SK-N-MC (cell line): ENCODE measurements around the gene TMEM132D.

Source experiments
- DNase-seq: peaks from one replicate; pipeline ENCODE4 v3.0.0-alpha.2; 2011; ENCODE audit warnings: low read depth, low spot score
- H3K27ac ChIP-seq: fragments of 200-600 bp; sonication (generic); 2 replicates; pipeline ENCODE4 v1.5.1; 2016; ENCODE audit warnings: mixed run types
- H3K36me3 ChIP-seq: fragments of 200-600 bp; sonication (generic); 2 replicates; pipeline ENCODE4 v1.6.1; 2017; ENCODE audit warnings: antibody characterized with exemption, low read length, mixed read lengths; ENCODE audit not compliant: insufficient read depth
- H3K4me3 ChIP-seq: fragments of 200-600 bp; sonication (generic); 2 replicates; pipeline ENCODE4 v1.5.1; 2016
- H3K9ac ChIP-seq: fragments of 200-600 bp; sonication (generic); 2 replicates; pipeline ENCODE4 v1.8.0; 2017; ENCODE audit warnings: mixed run types, mixed read lengths; ENCODE audit not compliant: insufficient read length
- H3K9me3 ChIP-seq: fragments of 200-600 bp; sonication (generic); 2 replicates; pipeline ENCODE4 v1.6.1; 2017; ENCODE audit warnings: low read depth, mild to moderate bottlenecking, antibody characterized with exemption, low read length, moderate library complexity, mixed read lengths
- EZH2 ChIP-seq: fragments of 200-600 bp; sonication (generic); IDR thresholded peaks from one replicate; pipeline ENCODE4 v1.6.1; 2017; ENCODE audit warnings: antibody characterized with exemption
- FOXP2 ChIP-seq: optimal IDR thresholded peaks from 2 replicates; pipeline ENCODE3; 2011; ENCODE audit warnings: mild to moderate bottlenecking, moderate library complexity; ENCODE audit not compliant: insufficient read depth; ENCODE audit errors: extremely low read length, control extremely low read depth
- POLR2AphosphoS5 ChIP-seq: IDR thresholded peaks from 2 replicates; pipeline ENCODE4 v1.6.1; 2012; ENCODE audit warnings: mild to moderate bottlenecking, low read depth, low read length, borderline replicate concordance

TMEM132D gene

GRCh38 chr12:129605666-129606065, 298.2 kb downstream of the TMEM132D start:
- no peak for TF ChIP-seq EZH2
- TF ChIP-seq FOXP2, result no peak
- TF ChIP-seq POLR2AphosphoS5, result no peak
- DNase-seq, result no peak
- Histone ChIP-seq H3K27ac (no peak overlapping the region), H3K36me3 (no peaks in the 10 kb centered on the region), H3K4me3 (no peak overlapping the region), H3K9me3 (no peaks in the 10 kb centered on the region), H3K9ac (no peak overlapping the region)

GRCh38 chr12:129604506-129604905, 299.3 kb downstream of the TMEM132D start:
- no peaks in the 10 kb centered on the region for H3K9me3 ChIP-seq
- no peak overlapping the region for H3K4me3 ChIP-seq
- no peak for TF ChIP-seq EZH2
- TF ChIP-seq FOXP2, result no peak
- TF ChIP-seq POLR2AphosphoS5, result no peak
- H3K9ac ChIP-seq, result no peak overlapping the region
- no peak overlapping the region for H3K27ac ChIP-seq
- no peaks in the 10 kb centered on the region for H3K36me3 ChIP-seq
- DNase-seq, result no peak

- H3K9me3 ChIP-seq, result no peaks in the 10 kb centered on the region
- no peak for DNase-seq
- TF ChIP-seq FOXP2, result no peak
- no peak for TF ChIP-seq EZH2
- no peak for TF ChIP-seq POLR2AphosphoS5
- no peak overlapping the region for H3K9ac ChIP-seq
- H3K4me3 ChIP-seq, result no peak overlapping the region
- no peaks in the 10 kb centered on the region for H3K36me3 ChIP-seq
- H3K27ac ChIP-seq, result no peak overlapping the region
These were observed 304.4 kb downstream of the TMEM132D start for GRCh38 chr12:129599406-129599805.

- H3K4me3 ChIP-seq, result no peak overlapping the region
- TF ChIP-seq EZH2, result no peak
- no peak for TF ChIP-seq POLR2AphosphoS5
- DNase-seq, result no peak
- H3K9ac ChIP-seq, result no peak overlapping the region
- no peak overlapping the region for H3K27ac ChIP-seq
- no peaks in the 10 kb centered on the region for H3K9me3 ChIP-seq
- H3K36me3 ChIP-seq, result no peaks in the 10 kb centered on the region
These were observed 309.7 kb downstream of the TMEM132D start for GRCh38 chr12:129594098-129594497.

- Histone ChIP-seq H3K9me3 (no peaks in the 10 kb centered on the region), H3K27ac (no peak overlapping the region), H3K9ac (no peak overlapping the region), H3K36me3 (no peaks in the 10 kb centered on the region), H3K4me3 (no peak overlapping the region)
- DNase-seq, result no peak
- TF ChIP-seq FOXP2 (no peak), POLR2AphosphoS5 (no peak), EZH2 (no peak)
These were observed 311.4 kb downstream of the TMEM132D start for GRCh38 chr12:129592449-129592848.

GRCh38 chr12:129589503-129589902, 314.3 kb downstream of the TMEM132D start:
- no peak overlapping the region for H3K27ac ChIP-seq
- H3K9me3 ChIP-seq, result no peaks in the 10 kb centered on the region
- DNase-seq, result no peak
- H3K9ac ChIP-seq, result no peak overlapping the region
- no peaks in the 10 kb centered on the region for H3K36me3 ChIP-seq
- H3K4me3 ChIP-seq, result no peak overlapping the region
- TF ChIP-seq POLR2AphosphoS5 (no peak), FOXP2 (no peak), EZH2 (no peak)

GRCh38 chr12:129588142-129588541, 315.7 kb downstream of the TMEM132D start:
- no peak for TF ChIP-seq POLR2AphosphoS5
- TF ChIP-seq EZH2, result no peak
- TF ChIP-seq FOXP2, result no peak
- Histone ChIP-seq H3K36me3 (no peaks in the 10 kb centered on the region), H3K27ac (no peak overlapping the region), H3K9me3 (no peaks in the 10 kb centered on the region), H3K9ac (no peak overlapping the region), H3K4me3 (no peak overlapping the region)
- DNase-seq, result no peak

GRCh38 chr12:129585296-129585695, 318.5 kb downstream of the TMEM132D start:
- DNase-seq, result no peak
- Histone ChIP-seq H3K4me3 (no peak overlapping the region), H3K9ac (no peak overlapping the region), H3K27ac (no peak overlapping the region), H3K9me3 (no peaks in the 10 kb centered on the region), H3K36me3 (no peaks in the 10 kb centered on the region)
- TF ChIP-seq POLR2AphosphoS5 (no peak), FOXP2 (no peak), EZH2 (no peak)

- TF ChIP-seq FOXP2 (no peak), POLR2AphosphoS5 (no peak), EZH2 (no peak)
- Histone ChIP-seq H3K27ac (no peak overlapping the region), H3K9ac (no peak overlapping the region), H3K4me3 (no peak overlapping the region), H3K9me3 (no peaks in the 10 kb centered on the region), H3K36me3 (no peaks in the 10 kb centered on the region)
- DNase-seq, result no peak
These were observed 323.9 kb downstream of the TMEM132D start for GRCh38 chr12:129579879-129580278.
